Stimulated activated CD4-positive, alpha-beta T cell treated with anti-CD3 and anti-CD28 coated beads, Interleukin-2, amount 100 ng/mL, for 24 hours (primary cell): ENCODE data around the gene TAF10.
A peak's percentile ranks its signal among the peaks of the same experiment; 100 is the strongest.

Source experiments
- DNase-seq, 2 donors: peaks; one replicate each; pipeline ENCODE4 v3.0.0-alpha.2; 2020

The TAF10 gene

GRCh38 chr11:6623391-6624363 is 11.7 kb upstream of the TAF10 start:
- no peak for DNase-seq

GRCh38 chr11:6622261-6623171 is 10.5 kb upstream of the TAF10 start:
- no peak for DNase-seq

- DNase-seq: no peak
Observed at GRCh38 chr11:6621711-6622211, 9.7 kb upstream of the TAF10 start.

GRCh38 chr11:6620636-6621035 is 8.6 kb upstream of the TAF10 start:
- no peak for DNase-seq

- peak; percentile 83 to 88 for DNase-seq
Observed at GRCh38 chr11:6619004-6619745, 7.2 kb upstream of the TAF10 start, which contains the start of gene TPP1. Gene TPP1 (minus strand): TSS chr11:6619422. CDS start chr11:6619400, 22 bp downstream.

GRCh38 chr11:6618117-6619003 is 6.3 kb upstream of the TAF10 start:
- peak; percentile 58 to 67 for DNase-seq

GRCh38 chr11:6617315-6617781 is 5.3 kb upstream of the TAF10 start:
- DNase-seq: no peak

GRCh38 chr11:6616596-6617250 is 4.7 kb upstream of the TAF10 start:
- no peak for DNase-seq

- no peak for DNase-seq
Observed at GRCh38 chr11:6615882-6616585, 4.0 kb upstream of the TAF10 start.

GRCh38 chr11:6615046-6615445 is 3.0 kb upstream of the TAF10 start:
- DNase-seq: no peak

- DNase-seq: no peak
Observed at GRCh38 chr11:6614446-6614845, 2.4 kb upstream of the TAF10 start.

- no peak for DNase-seq
Observed at GRCh38 chr11:6613496-6613895, 1.5 kb upstream of the TAF10 start.

GRCh38 chr11:6611963-6612212 is 128 bp downstream of the TAF10 start:
- DNase-seq: no peak

GRCh38 chr11:6611092-6611962 is 689 bp downstream of the TAF10 start:
- DNase-seq: peak; percentile 37 to 38

GRCh38 chr11:6610591-6610990 is 1.4 kb downstream of the TAF10 start:
- peak in 1 of 2 donors; percentile 16 for DNase-seq

- DNase-seq: peak in 1 of 2 donors; percentile 16
Observed at GRCh38 chr11:6609502-6610015, 2.5 kb downstream of the TAF10 start.

- DNase-seq: peak in 1 of 2 donors; percentile 15
Observed at GRCh38 chr11:6608726-6609501, 3.1 kb downstream of the TAF10 start.

GRCh38 chr11:6608011-6608410 is 4.0 kb downstream of the TAF10 start:
- peak in 1 of 2 donors; percentile 15 for DNase-seq
